ENCODE results near the gene ITGAD. TPM values are rescaled to one million over a fixed set of nuclear protein-coding genes. Genes with fewer than 3 reads are reported as not detected.
A peak's percentile ranks its signal among the peaks of the same experiment; 100 is the strongest.

Gene ITGAD
- total RNA-seq, 2 donors from 2014 or later = not detected

- no peak overlapping the region for H3K4me3 ChIP-seq
Observed at GRCh38 chr16:31456988-31457360, 63.8 kb downstream of the ITGAD start.

GRCh38 chr16:31458073-31458843, 65.1 kb downstream of the ITGAD start:
- Histone ChIP-seq H3K27ac (peak overlapping the region; percentile 98 to 100 (median 100)), H3K4me1 (peaks cover 53% of the 10 kb centered on the region), H3K27me3 (no peaks in the 10 kb centered on the region), H3K9me3 (no peaks in the 10 kb centered on the region), H3K4me3 (peak overlapping the region; percentile 50 to 74), H3K36me3 (replicated peaks in 1 of 2; ENCODE audit: insufficient read depth in 1 of 2, low read depth in 2 of 2) (peaks cover 0 to 4% of the 10 kb centered on the region in 2 donors)
- peak in 4 of 7 experiments; percentile 34 to 51 (median 40) for TF ChIP-seq CTCF (IDR thresholded peaks at IDR 0.05)
- peak; percentile 20 to 53 (median 38) for TF ChIP-seq POLR2A (IDR thresholded peaks at IDR 0.05)
- intact Hi-C loops (cut with DNase I) = no loop called here
- WGBS, 2 donors = 0 to 1% methylated on average over 5 to 42 of the region's 42 CpGs
- no peak for ATAC-seq
- peak; percentile 56 to 65 (median 62) for DNase-seq

More at GRCh38 chr16:31456988-31457360, 63.8 kb downstream of the ITGAD start:
- Histone ChIP-seq H3K4me1 (peaks cover 66% of the 10 kb centered on the region), H3K27me3 (no peaks in the 10 kb centered on the region), H3K9me3 (no peaks in the 10 kb centered on the region), H3K36me3 (replicated peaks in 1 of 2; ENCODE audit: insufficient read depth in 1 of 2, low read depth in 2 of 2) (no peaks in the 10 kb centered on the region), H3K27ac (no peak overlapping the region)
- ATAC-seq = no peak
- TF ChIP-seq POLR2A (IDR thresholded peaks at IDR 0.05) = no peak
- no peak for TF ChIP-seq CTCF (IDR thresholded peaks at IDR 0.05)
- intact Hi-C loops (cut with DNase I) = no loop called here
- 50 to 67% methylated on average over 4 to 8 of the region's 8 CpGs for WGBS, 2 donors
- no peak for DNase-seq

GRCh38 chr16:31458844-31459686, 65.9 kb downstream of the ITGAD start, which contains the start of gene ARMC5:
Gene ARMC5, plus strand, starts transcription at chr16:31459501. Its CDS starts 24 bp downstream, at chr16:31459525.
- ATAC-seq = peak; percentile 87
- TF ChIP-seq POLR2A (IDR thresholded peaks at IDR 0.05) (peak; percentile 75 to 91 (median 88)), CTCF (IDR thresholded peaks at IDR 0.05) (peak; percentile 34 to 59 (median 55))
- peak; percentile 97 to 99 (median 98) for DNase-seq
- 0 to 1% methylated on average over 8 to 87 of the region's 91 CpGs for WGBS, 2 donors
- Histone ChIP-seq H3K27ac (peak within 1 kb of the TSS; percentile 98 to 100 (median 100)), H3K4me1 (peaks cover 45% of the 10 kb centered on the region), H3K36me3 (replicated peaks in 1 of 2; ENCODE audit: insufficient read depth in 1 of 2, low read depth in 2 of 2) (peaks cover 0 to 4% of the 10 kb centered on the region in 2 donors), H3K4me3 (peak within 1 kb of the TSS; percentile 50 to 74), H3K27me3 (no peaks in the 10 kb centered on the region), H3K9me3 (no peaks in the 10 kb centered on the region)
- intact Hi-C loops (cut with DNase I) = no loop called here

- 2 to 9% methylated on average over 10 to 51 of the region's 61 CpGs for WGBS, 2 donors
- Histone ChIP-seq H3K27ac (peak overlapping the region; percentile 98 to 100 (median 100)), H3K27me3 (no peaks in the 10 kb centered on the region), H3K36me3 (replicated peaks in 1 of 2; ENCODE audit: insufficient read depth in 1 of 2, low read depth in 2 of 2) (peaks cover 0 to 8% of the 10 kb centered on the region in 2 donors), H3K9me3 (no peaks in the 10 kb centered on the region), H3K4me1 (peaks cover 41% of the 10 kb centered on the region), H3K4me3 (peak overlapping the region; percentile 50 to 74)
- ATAC-seq (peak; percentile 85), DNase-seq (peak; percentile 100)
- TF ChIP-seq CTCF (IDR thresholded peaks at IDR 0.05) (no peak), POLR2A (IDR thresholded peaks at IDR 0.05) (no peak)
- intact Hi-C loops (cut with DNase I) = no loop called here
Observed at GRCh38 chr16:31459687-31460581, 66.8 kb downstream of the ITGAD start.

All from body of pancreas (tissue), 4 donors.